Heart left ventricle (tissue), 13 donors: ENCODE measurements around the gene PAQR5.

Experiments used
- POLR2A ChIP-seq, 2 donors: fragments of 450-650 bp; IDR thresholded peaks; one replicate each; pipeline ENCODE4 v1.6.1; 2017; ENCODE audit warnings: antibody characterized with exemption in 2 of 2, mild to moderate bottlenecking in 2 of 2, moderate library complexity in 2 of 2
- TF ChIP-seq, protein P1 (sequence below), 12 donors: fragments of 200-600 bp; sonication (generic) in 4 of 12; IDR thresholded peaks; one replicate each; pipeline versions ENCODE4 v1.5.0 to v1.8.0; 2018 to 2022; ENCODE audit warnings: antibody characterized with exemption in 12 of 12, mild to moderate bottlenecking in 5 of 12
- donor health status: ischemic (EF 13 %, LVEDD 7.1; RV severe dilation, severe dysfunction).
- donor health status: DM: no; HTN: yes; CAD: no.
- donor health status: DM: no; HTN: no; CAD: no.
- donor health status: ischemic (EF 25% LVEDD 6.9; RV normal size, moderate dysfunction).
- donor health status: ischemic (EF 25% LVEDD 5.7; RV mildly dilated, moderate dysfunction).
- donor health status: ischemic (EF 35%, LVEDD 5.7; RV mildly dilated, moderate dysfunction).
- donor health status: nonischemic (EF 11% LVEDD 7.7; RV severe dilation, severe dysfunction).
- donor health status: DM: yes; HTN: yes; CAD: no.
- donor health status: PGD.
- donor health status: ischemic (EF 29% LVEDD 5.4; RV normal size, mild dysfunction).
- donor health status: nonischemic (EF 23%, LVEDD 6.1; RV moderate dilation, normal function).

DNA sequence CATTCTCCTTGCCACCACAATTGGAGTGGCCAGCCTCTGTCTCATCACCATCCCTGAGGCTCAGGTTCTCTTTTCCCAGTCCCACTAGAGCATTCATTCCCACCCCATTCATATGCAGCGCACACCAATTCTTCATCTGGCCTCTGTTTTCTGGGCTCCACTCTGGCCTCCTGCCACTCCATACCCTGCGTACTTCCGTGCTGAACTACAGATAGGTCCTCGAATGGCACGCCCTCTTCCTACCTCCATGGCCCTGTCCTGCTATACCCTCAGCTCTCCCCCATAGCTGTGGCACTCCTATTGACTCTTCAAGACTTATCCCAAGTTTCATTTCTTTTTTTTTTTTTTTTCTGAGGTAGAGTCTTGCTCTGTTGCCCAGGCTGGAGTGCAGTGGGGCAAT, 25.9 kb downstream of the PAQR5 start:
- TF ChIP-seq, protein P1, sequence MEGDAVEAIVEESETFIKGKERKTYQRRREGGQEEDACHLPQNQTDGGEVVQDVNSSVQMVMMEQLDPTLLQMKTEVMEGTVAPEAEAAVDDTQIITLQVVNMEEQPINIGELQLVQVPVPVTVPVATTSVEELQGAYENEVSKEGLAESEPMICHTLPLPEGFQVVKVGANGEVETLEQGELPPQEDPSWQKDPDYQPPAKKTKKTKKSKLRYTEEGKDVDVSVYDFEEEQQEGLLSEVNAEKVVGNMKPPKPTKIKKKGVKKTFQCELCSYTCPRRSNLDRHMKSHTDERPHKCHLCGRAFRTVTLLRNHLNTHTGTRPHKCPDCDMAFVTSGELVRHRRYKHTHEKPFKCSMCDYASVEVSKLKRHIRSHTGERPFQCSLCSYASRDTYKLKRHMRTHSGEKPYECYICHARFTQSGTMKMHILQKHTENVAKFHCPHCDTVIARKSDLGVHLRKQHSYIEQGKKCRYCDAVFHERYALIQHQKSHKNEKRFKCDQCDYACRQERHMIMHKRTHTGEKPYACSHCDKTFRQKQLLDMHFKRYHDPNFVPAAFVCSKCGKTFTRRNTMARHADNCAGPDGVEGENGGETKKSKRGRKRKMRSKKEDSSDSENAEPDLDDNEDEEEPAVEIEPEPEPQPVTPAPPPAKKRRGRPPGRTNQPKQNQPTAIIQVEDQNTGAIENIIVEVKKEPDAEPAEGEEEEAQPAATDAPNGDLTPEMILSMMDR (IDR thresholded peaks at IDR 0.05), result no peak
- TF ChIP-seq POLR2A (IDR thresholded peaks at IDR 0.05), result no peak
